ENCODE data around the gene MPI.

- TF ChIP-seq, protein P1, sequence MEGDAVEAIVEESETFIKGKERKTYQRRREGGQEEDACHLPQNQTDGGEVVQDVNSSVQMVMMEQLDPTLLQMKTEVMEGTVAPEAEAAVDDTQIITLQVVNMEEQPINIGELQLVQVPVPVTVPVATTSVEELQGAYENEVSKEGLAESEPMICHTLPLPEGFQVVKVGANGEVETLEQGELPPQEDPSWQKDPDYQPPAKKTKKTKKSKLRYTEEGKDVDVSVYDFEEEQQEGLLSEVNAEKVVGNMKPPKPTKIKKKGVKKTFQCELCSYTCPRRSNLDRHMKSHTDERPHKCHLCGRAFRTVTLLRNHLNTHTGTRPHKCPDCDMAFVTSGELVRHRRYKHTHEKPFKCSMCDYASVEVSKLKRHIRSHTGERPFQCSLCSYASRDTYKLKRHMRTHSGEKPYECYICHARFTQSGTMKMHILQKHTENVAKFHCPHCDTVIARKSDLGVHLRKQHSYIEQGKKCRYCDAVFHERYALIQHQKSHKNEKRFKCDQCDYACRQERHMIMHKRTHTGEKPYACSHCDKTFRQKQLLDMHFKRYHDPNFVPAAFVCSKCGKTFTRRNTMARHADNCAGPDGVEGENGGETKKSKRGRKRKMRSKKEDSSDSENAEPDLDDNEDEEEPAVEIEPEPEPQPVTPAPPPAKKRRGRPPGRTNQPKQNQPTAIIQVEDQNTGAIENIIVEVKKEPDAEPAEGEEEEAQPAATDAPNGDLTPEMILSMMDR (IDR thresholded peaks at IDR 0.05; ENCODE audit: low read depth, low read length, missing input control) = no peak
- TF ChIP-seq TAF1 (conservative IDR thresholded peaks at IDR 0.05) = no peak
- TF ChIP-seq YY1 (IDR thresholded peaks at IDR 0.05) = no peak
- no peak for TF ChIP-seq NR2F2 (IDR thresholded peaks at IDR 0.05)
These were observed 6.5 kb downstream of the MPI start for GRCh38 chr15:74896316-74896715.

Measured in liver (tissue), 3 donors.